DOHH2 (cell line): ENCODE results near the gene C11orf91.

ENCODE experiments used
- H3F3A ChIP-seq: fragments of 200-600 bp; sonication (generic), shearing (Covaris generic); 2 replicates; pipeline ENCODE4 v1.6.0; 2016; ENCODE audit warnings: antibody characterized with exemption, mild to moderate bottlenecking; ENCODE audit not compliant: control insufficient read depth, insufficient read depth
- H3K27ac ChIP-seq: fragments of 200-600 bp; sonication (generic); 2 replicates; pipeline ENCODE4 v1.5.1; 2014; ENCODE audit warnings: low read depth, mild to moderate bottlenecking, low read length, moderate library complexity
- H3K27me3 ChIP-seq: fragments of 200-600 bp; sonication (generic); 2 replicates; pipeline ENCODE4 v1.6.1; 2014; ENCODE audit warnings: mild to moderate bottlenecking, low read length, mixed read lengths; ENCODE audit not compliant: control insufficient read depth
- H3K36me3 ChIP-seq: fragments of 200-600 bp; sonication (generic); 2 replicates; pipeline ENCODE4 v1.6.1; 2014; ENCODE audit warnings: mild to moderate bottlenecking, low read length, moderate library complexity, mixed read lengths; ENCODE audit not compliant: control insufficient read depth
- H3K4me1 ChIP-seq: fragments of 200-600 bp; sonication (generic); 2 replicates; pipeline ENCODE4 v1.6.1; 2014; ENCODE audit warnings: mild to moderate bottlenecking, low read length, mixed read lengths; ENCODE audit not compliant: control insufficient read depth
- H3K4me2 ChIP-seq: fragments of 200-600 bp; sonication (generic); 2 replicates; pipeline ENCODE4 v1.6.0; 2014; ENCODE audit warnings: mild to moderate bottlenecking, low read length, moderate library complexity
- H3K4me3 ChIP-seq: fragments of 200-600 bp; sonication (generic); 2 replicates; pipeline ENCODE4 v1.5.1; 2014; ENCODE audit warnings: mild to moderate bottlenecking, low read length, mixed read lengths
- H3K79me2 ChIP-seq: fragments of 200-600 bp; sonication (generic); 2 replicates; pipeline ENCODE4 v1.6.1; 2014; ENCODE audit warnings: mild to moderate bottlenecking, low read length, mixed read lengths; ENCODE audit not compliant: control insufficient read depth
- H3K9me2 ChIP-seq: fragments of 200-600 bp; sonication (generic); replicated peaks from 2 replicates; pipeline ENCODE4 v1.6.1; 2014; ENCODE audit warnings: mild to moderate bottlenecking, low read length, mixed read lengths; ENCODE audit not compliant: control insufficient read depth
- H3K9me3 ChIP-seq: fragments of 200-600 bp; sonication (generic); 2 replicates; pipeline ENCODE4 v1.6.1; 2014; ENCODE audit warnings: antibody characterized with exemption, low read length, mixed read lengths; ENCODE audit not compliant: control insufficient read depth, insufficient read depth
- H4K20me1 ChIP-seq: fragments of 200-600 bp; sonication (generic); 2 replicates; pipeline ENCODE4 v1.6.0; 2014; ENCODE audit warnings: low read depth, mild to moderate bottlenecking, antibody characterized with exemption, low read length, moderate library complexity; ENCODE audit not compliant: control insufficient read depth, insufficient read depth
- CTCF ChIP-seq: fragments of 200-600 bp; sonication (generic); IDR thresholded peaks from one replicate; pipeline ENCODE4 v1.5.1; 2014; ENCODE audit warnings: antibody characterized with exemption, mild to moderate bottlenecking, low read depth, low read length; ENCODE audit not compliant: poor library complexity, severe bottlenecking
- EZH2phosphoT487 ChIP-seq: fragments of 200-600 bp; sonication (generic); IDR thresholded peaks from 2 replicates; pipeline ENCODE4 v1.6.1; 2017; ENCODE audit warnings: borderline replicate concordance, mild to moderate bottlenecking, antibody characterized with exemption, low read length, moderate library complexity, mixed read lengths

The C11orf91 gene

DNA sequence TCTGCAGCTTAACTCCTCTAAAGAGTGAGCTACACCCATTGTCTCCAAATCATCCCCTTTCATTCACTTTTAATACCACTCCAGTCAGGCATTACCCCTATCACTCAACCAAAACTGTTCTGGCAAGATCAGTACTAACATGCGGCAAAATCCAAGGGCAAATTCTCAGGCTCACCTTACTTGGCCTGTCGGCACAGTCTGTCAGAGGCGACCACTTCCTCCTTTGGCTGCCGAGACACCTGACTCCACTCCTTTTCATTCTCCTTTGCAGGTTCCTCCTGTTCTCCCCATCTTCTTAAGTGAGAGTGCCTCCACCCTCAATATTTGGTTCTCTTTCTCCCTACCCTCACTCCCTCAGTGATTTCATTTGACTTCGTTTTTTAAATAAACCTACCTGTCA is 4.2 kb downstream of the C11orf91 start:
- H3F3A ChIP-seq: no peaks in the 10 kb centered on the region
- TF ChIP-seq CTCF (no peak), EZH2phosphoT487 (no peak)
- H3K9me3 ChIP-seq: no peaks in the 10 kb centered on the region
- no peaks in the 10 kb centered on the region for H4K20me1 ChIP-seq
- no peaks in the 10 kb centered on the region for H3K9me2 ChIP-seq
- peaks cover 11% of the 10 kb centered on the region for H3K4me1 ChIP-seq
- H3K36me3 ChIP-seq: no peaks in the 10 kb centered on the region
- no peaks in the 10 kb centered on the region for H3K79me2 ChIP-seq
- no peak overlapping the region for H3K27ac ChIP-seq
- H3K27me3 ChIP-seq: peaks cover 46% of the 10 kb centered on the region
- no peak overlapping the region for H3K4me2 ChIP-seq
- H3K4me3 ChIP-seq: no peak overlapping the region

DNA sequence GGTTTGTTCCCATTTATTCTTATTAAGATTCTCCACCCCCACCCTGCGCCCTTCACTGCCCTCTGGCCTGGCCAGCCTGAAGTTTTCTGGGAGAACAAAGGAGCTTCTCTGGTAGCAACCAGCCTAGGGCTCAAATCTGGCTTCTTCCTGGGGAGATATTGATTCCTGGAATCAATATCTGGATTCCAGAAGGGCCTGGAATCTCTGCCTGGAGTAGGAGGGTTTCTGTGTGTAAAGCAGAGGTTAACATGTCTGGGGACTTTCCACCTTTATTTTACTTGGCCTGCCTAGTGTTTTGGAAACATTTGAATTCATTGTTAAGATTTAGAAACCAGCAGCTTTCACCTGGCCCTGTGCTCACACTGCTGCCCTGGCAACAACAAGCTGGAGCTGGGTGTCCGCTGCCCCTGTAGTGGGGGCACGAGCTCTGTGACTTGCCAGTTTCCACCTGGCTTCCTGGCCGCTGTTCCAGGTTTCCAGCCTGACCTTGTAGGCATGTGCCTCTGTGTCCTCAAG is 5.5 kb downstream of the C11orf91 start:
- peaks cover 45% of the 10 kb centered on the region for H3K27me3 ChIP-seq
- no peak for TF ChIP-seq CTCF
- TF ChIP-seq EZH2phosphoT487: no peak
- no peak overlapping the region for H3K27ac ChIP-seq
- no peaks in the 10 kb centered on the region for H4K20me1 ChIP-seq
- H3K9me3 ChIP-seq: no peaks in the 10 kb centered on the region
- H3K4me3 ChIP-seq: no peak overlapping the region
- no peaks in the 10 kb centered on the region for H3K9me2 ChIP-seq
- H3K79me2 ChIP-seq: no peaks in the 10 kb centered on the region
- no peak overlapping the region for H3K4me2 ChIP-seq
- H3K4me1 ChIP-seq: peaks cover 4% of the 10 kb centered on the region
- no peaks in the 10 kb centered on the region for H3F3A ChIP-seq
- no peaks in the 10 kb centered on the region for H3K36me3 ChIP-seq

DNA sequence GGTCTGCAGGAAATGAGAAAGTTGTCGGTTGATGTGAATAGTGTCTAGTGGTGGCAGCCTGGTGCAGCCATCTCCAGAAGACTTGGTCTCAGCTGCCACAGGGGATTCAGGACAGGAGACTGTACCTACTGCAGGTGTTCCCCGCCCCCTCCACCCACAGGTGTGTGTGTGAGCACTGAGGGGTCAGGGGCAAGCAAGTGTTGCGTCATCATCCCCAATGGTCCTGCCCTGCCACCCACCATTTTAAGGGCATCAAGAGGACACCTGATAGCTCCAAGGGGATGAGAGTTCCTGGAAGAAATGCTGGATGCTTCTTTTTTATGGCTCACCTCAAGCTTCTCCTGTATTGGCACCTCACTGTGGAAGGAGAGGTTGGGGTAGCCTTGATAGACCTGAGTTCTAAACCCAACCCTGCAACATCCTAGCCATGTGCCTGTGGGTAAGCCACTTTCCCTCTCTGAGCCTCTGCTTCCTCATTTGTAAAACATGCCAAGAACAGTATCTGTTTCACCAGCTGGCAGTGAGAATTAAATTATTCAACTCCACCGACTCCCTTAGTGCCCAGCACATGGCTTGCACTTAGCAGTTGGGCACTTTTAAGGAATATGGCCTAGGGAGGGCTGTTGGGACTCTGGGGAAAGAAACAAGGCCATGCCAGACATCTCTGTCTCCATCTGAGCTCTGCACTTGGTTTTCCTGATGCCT is 6.1 kb downstream of the C11orf91 start:
- H3K27me3 ChIP-seq: peaks cover 39% of the 10 kb centered on the region
- no peaks in the 10 kb centered on the region for H3K79me2 ChIP-seq
- no peaks in the 10 kb centered on the region for H4K20me1 ChIP-seq
- H3K9me2 ChIP-seq: no peaks in the 10 kb centered on the region
- H3K4me2 ChIP-seq: no peak overlapping the region
- no peak overlapping the region for H3K4me3 ChIP-seq
- no peaks in the 10 kb centered on the region for H3F3A ChIP-seq
- H3K4me1 ChIP-seq: no peaks in the 10 kb centered on the region
- H3K9me3 ChIP-seq: no peaks in the 10 kb centered on the region
- H3K27ac ChIP-seq: no peak overlapping the region
- TF ChIP-seq EZH2phosphoT487: no peak
- TF ChIP-seq CTCF: no peak
- no peaks in the 10 kb centered on the region for H3K36me3 ChIP-seq
